K562 (cell line): ENCODE data around the gene MLLT1. TPM values are rescaled to one million over a fixed set of nuclear protein-coding genes. Genes with fewer than 3 reads are reported as not detected.

Source experiments
- ARID1B ChIP-seq: fragments of 450-650 bp; IDR thresholded peaks from 2 replicates; pipeline ENCODE4 v1.6.1; 2016; ENCODE audit warnings: antibody characterized with exemption, mild to moderate bottlenecking, inconsistent platforms
- CBFA2T2 ChIP-seq: fragments of 450-650 bp; conservative IDR thresholded peaks from 2 replicates; pipeline ENCODE4 v1.6.1; 2017; ENCODE audit warnings: mild to moderate bottlenecking
- CXXC5 ChIP-seq: fragments of 250-450 bp; sonication (Bioruptor Pico); IDR thresholded peaks from 2 replicates; pipeline ENCODE4 v1.8.0; 2022; ENCODE audit warnings: inconsistent platforms, mild to moderate bottlenecking, moderate library complexity
- FOXJ3 ChIP-seq: sonication (generic); formaldehyde crosslinking; IDR thresholded peaks from 2 replicates; pipeline ENCODE4 v1.4.0; 2020; ENCODE audit warnings: mild to moderate bottlenecking, missing genetic modification reagents
- FOXP4 ChIP-seq: sonication (generic); formaldehyde crosslinking; IDR thresholded peaks from 2 replicates; pipeline ENCODE4 v1.8.0; 2022; ENCODE audit warnings: mild to moderate bottlenecking, missing genetic modification reagents, borderline replicate concordance
- GATAD2A ChIP-seq: fragments of 450-650 bp; IDR thresholded peaks from 2 replicates; pipeline ENCODE4 v1.6.1; 2017
- HIVEP1 ChIP-seq: fragments of 250-450 bp; sonication (Bioruptor Pico); IDR thresholded peaks from 2 replicates; pipeline ENCODE4 v1.4.0; 2020; ENCODE audit warnings: mild to moderate bottlenecking
- HLTF ChIP-seq: fragments of 450-650 bp; IDR thresholded peaks from 2 replicates; pipeline ENCODE4 v1.6.1; 2016
- MNT ChIP-seq, 2 experiments: fragments of 450-650 bp; conservative IDR thresholded peaks; 2 replicates each; pipeline ENCODE4 v1.6.1; 2017; ENCODE audit warnings: mild to moderate bottlenecking in 2 of 2, moderate library complexity in 2 of 2
- MTA2 ChIP-seq: fragments of 450-650 bp; IDR thresholded peaks from 2 replicates; pipeline ENCODE4 v1.6.1; 2016; ENCODE audit warnings: low read depth
- MYC ChIP-seq, 2 experiments: fragments of 250-450 bp in 1 of 2; sonication (Bioruptor Pico) in 1 of 2; IDR thresholded peaks; 2 replicates each; pipeline versions ENCODE4 v1.5.1 to v1.6.1; 2012 to 2021; ENCODE audit warnings: low read depth in 2 of 2, borderline replicate concordance in 1 of 2, improper control_type of control experiment in 1 of 2, low read length in 1 of 2, mild to moderate bottlenecking in 1 of 2, moderate library complexity in 1 of 2
- SMARCA4 ChIP-seq: fragments of 450-650 bp; IDR thresholded peaks from 2 replicates; pipeline ENCODE4 v1.6.1; 2016
- ZBED1 ChIP-seq: IDR thresholded peaks from 2 replicates; pipeline ENCODE4 v1.6.1; 2014
- ZBTB40 ChIP-seq, 2 experiments: fragments of 450-650 bp in 1 of 2; sonication (generic) in 1 of 2; formaldehyde crosslinking in 1 of 2; IDR thresholded peaks; 2 replicates each; pipeline versions ENCODE4 v1.7.1 to v1.9.0; 2016 to 2022; ENCODE audit warnings: inconsistent platforms in 1 of 2, mild to moderate bottlenecking in 1 of 2, missing genetic modification reagents in 1 of 2
- ZFP1 ChIP-seq: fragments of 450-650 bp; formaldehyde crosslinking; IDR thresholded peaks from 2 replicates; pipeline ENCODE4 v1.4.0; 2020; ENCODE audit warnings: mild to moderate bottlenecking, mixed read lengths
- ZKSCAN3 ChIP-seq: fragments of 250-450 bp; sonication (Bioruptor Pico); IDR thresholded peaks from 2 replicates; pipeline ENCODE4 v1.4.0; 2020
- ZNF24 ChIP-seq: fragments of 450-650 bp; IDR thresholded peaks from 2 replicates; pipeline ENCODE4 v1.6.1; 2016
- ZNF766 ChIP-seq: fragments of 200-800 bp; sonication (Bioruptor generic); conservative IDR thresholded peaks from 2 replicates; pipeline ENCODE4 v1.6.1; 2016; ENCODE audit warnings: missing genetic modification characterization, missing compliant biosample characterization
- polyA plus RNA-seq, 8 experiments: library from polyadenylated mRNA; depleted of rRNA in 4 of 8; stranded (reverse) in 5 of 8; unstranded in 3 of 8; fragments of >200 nt; fragmentation: Nextera tagmentation in 2 of 8; fragmentation: Illumina TruSeq in 1 of 8; extraction: Ambion mirVana in 2 of 8; extraction: Trizol in 1 of 8; gene quantifications; 2 replicates each; pipeline versions ENCODE4 v1.2.1 to v1.2.3, GENCODE V29; 2011 to 2014; ENCODE audit warnings: inconsistent platforms in 1 of 8, missing spikeins in 1 of 8
- total RNA-seq, 7 experiments: library from RNA; depleted of rRNA in 6 of 7; stranded (reverse); fragments of >200 nt in 6 of 7; fragmentation: Illumina TruSeq in 2 of 7; extraction: Trizol in 2 of 7; gene quantifications; 2 replicates each; pipeline versions ENCODE4 v1.2.1 to v1.2.3, GENCODE V29; 2011 to 2021; ENCODE audit warnings: low replicate concordance in 1 of 7

Gene MLLT1
- total and polyA plus RNA-seq, 9 of the 15 experiments (the other 6 are each of a cell fraction or from before 2014, with no cell fraction given): 0.23 to 63.5 (median 15.4) TPM

- TF ChIP-seq ZBTB40 (IDR thresholded peaks at IDR 0.05): no peak
- TF ChIP-seq ZBTB40 (CRISPR knock-in tag; IDR thresholded peaks at IDR 0.05): no peak
- TF ChIP-seq MTA2: peak; percentile 72
- no peak for TF ChIP-seq HLTF
- TF ChIP-seq SMARCA4: peak; percentile 83; the same call in 1 of the 2 replicates
- TF ChIP-seq ZBED1: no peak
- peak in 1 of 2 experiments; percentile 76; a peak in 2 of 4 replicates for TF ChIP-seq MNT (conservative IDR thresholded peaks at IDR 0.05)
- TF ChIP-seq ZNF766: peak; percentile 66; the same call in 1 of the 2 replicates
- TF ChIP-seq ZNF24: no peak
- peak; percentile 70 for TF ChIP-seq CBFA2T2
- peak; percentile 45 for TF ChIP-seq MYC (IDR thresholded peaks at IDR 0.05; ENCODE audit: low read depth, low read length)
- no peak for TF ChIP-seq MYC (CRISPR knock-in tag; IDR thresholded peaks at IDR 0.05; ENCODE audit: borderline replicate concordance, low read depth)
- no peak for TF ChIP-seq ZFP1 (CRISPR knock-in tag)
- no peak for TF ChIP-seq HIVEP1 (CRISPR knock-in tag)
- TF ChIP-seq FOXJ3 (CRISPR knock-in tag): no peak
- no peak for TF ChIP-seq FOXP4 (CRISPR knock-in tag)
- TF ChIP-seq CXXC5 (CRISPR knock-in tag): peak; percentile 84
- TF ChIP-seq ZKSCAN3 (CRISPR knock-in tag): no peak
- no peak for TF ChIP-seq GATAD2A
- peak; percentile 90 for TF ChIP-seq ARID1B
Observed at GRCh38 chr19:6276447-6276846, 3.3 kb downstream of the MLLT1 start (continued).
